ENCODE data around the gene TLL2. TPM values are rescaled to one million over a fixed set of nuclear protein-coding genes. Genes with fewer than 3 reads are reported as not detected.

The TLL2 gene
- total and polyA plus RNA-seq, 9 of the 15 experiments (the other 6 are each of a cell fraction or from before 2014, with no cell fraction given), result 0.09 TPM; not detected in 8

GRCh38 chr10:96374004-96374403 lies 139.7 kb downstream of the TLL2 start:
- FAIRE-seq, result no peak
- DNase-seq (ENCODE audit: extremely low read depth in 1 of 4, low spot score in 3 of 4), result no peak
- Histone ChIP-seq H3K27ac (ENCODE audit: extremely low read depth, low read depth, low read length) (no peak overlapping the region), H4K20me1 (replicated peaks; ENCODE audit: control insufficient read depth, insufficient read depth, low read length) (0 out of 2 replicates have a peak, but pooled peaks cover 5% of the 10 kb centered on the region), H2AFZ (ENCODE audit: low read depth, low read length) (no peak overlapping the region), H3K36me3 (ENCODE audit: control insufficient read depth, insufficient read depth, low read length) (no peaks in the 10 kb centered on the region), H3K4me2 (ENCODE audit: insufficient read depth, low read length) (no peak overlapping the region), H3K4me1 (replicated peaks in 1 of 2; ENCODE audit: control insufficient read depth in 2 of 2, insufficient read depth in 2 of 2, low read length in 2 of 2) (peaks cover 0 to 14% of the 10 kb centered on the region in 2 experiments; a peak in 2 of 5 replicates), H3K9ac (ENCODE audit: insufficient read depth in 1 of 2, low read depth in 2 of 2, low read length in 2 of 2) (no peak overlapping the region), H3K9me3 (replicated peaks; ENCODE audit: control insufficient read depth, insufficient read depth, low read depth, low read length) (no peaks in the 10 kb centered on the region), H3K9me1 (ENCODE audit: control insufficient read depth, insufficient read depth, low read length) (no peaks in the 10 kb centered on the region), H3K79me2 (ENCODE audit: control insufficient read depth, insufficient read depth, low read length) (no peaks in the 10 kb centered on the region), H3K4me3 (no peak overlapping the region), H3K27me3 (ENCODE audit: control insufficient read depth in 2 of 2, insufficient read depth in 2 of 2, low read length in 2 of 2) (peaks cover 0 to 27% of the 10 kb centered on the region in 2 experiments; a peak in 2 of 5 replicates)
- BruUV-seq (replicated peaks), result no TSS peak
- intact Hi-C loops (cut with micrococcal nuclease), result loop anchor here (10.0 kb wide), 1 partner anchor 371 kb away; no protein-coding TSS in a partner anchor
- 52% methylated on average over 5 of the region's 5 CpGs for WGBS (ENCODE audit: insufficient coverage, low coverage, missing lambda C conversion rate)
- CTCF ChIA-PET (ENCODE audit: low intra/inter-chr PET ratio), result no interaction called here
- no peak for ATAC-seq
- POLR2A ChIA-PET, result no interaction called here
- in situ Hi-C loops (cut with MboI), result no loop called here
- TF ChIP-seq E2F1 (CRISPR knock-in tag; IDR thresholded peaks at IDR 0.05), result no peak
- no peak for TF ChIP-seq RBM34 (IDR thresholded peaks at IDR 0.05; ENCODE audit: borderline replicate concordance, insufficient read depth, low read length)
- no peak for TF ChIP-seq ZEB2 (IDR thresholded peaks at IDR 0.05)
- no peak for TF ChIP-seq ZBTB43 (CRISPR knock-in tag; IDR thresholded peaks at IDR 0.05)
- no peak for TF ChIP-seq SAP30 (IDR thresholded peaks at IDR 0.05; ENCODE audit: borderline replicate concordance, insufficient read depth, low read depth, low read length, poor library complexity, severe bottlenecking)
- TF ChIP-seq PHB (CRISPR knock-in tag; IDR thresholded peaks at IDR 0.05), result no peak
- TF ChIP-seq PRMT5 (CRISPR knock-in tag; IDR thresholded peaks at IDR 0.05), result no peak
- TF ChIP-seq ZNF584 (CRISPR knock-in tag; IDR thresholded peaks at IDR 0.05; ENCODE audit: low read depth), result no peak
- TF ChIP-seq NCOA6 (IDR thresholded peaks at IDR 0.05), result no peak
- no peak for TF ChIP-seq ZNF280A (IDR thresholded peaks at IDR 0.05; ENCODE audit: low read depth, partially characterized antibody)
- no peak for TF ChIP-seq ZNF57 (CRISPR knock-in tag; IDR thresholded peaks at IDR 0.05)

Measured in K562 (cell line).